HG03175 (cell line): ENCODE data around the gene ECHDC3.
A peak's percentile ranks its signal among the peaks of the same experiment; 100 is the strongest.
"Not testable (repeated sequence)": the region's sequence is repeated elsewhere in the genome, so short reads cannot be mapped to it uniquely, and the experiment has no call there.

ENCODE experiments used
- ATAC-seq: cut with Tn5 transposase; IDR thresholded peaks from one replicate; pipeline ENCODE4 v1.9.1; 2021; ENCODE audit warnings: mild to moderate bottlenecking, moderate library complexity; ENCODE audit not compliant: unreplicated experiment

Gene ECHDC3, protein sequence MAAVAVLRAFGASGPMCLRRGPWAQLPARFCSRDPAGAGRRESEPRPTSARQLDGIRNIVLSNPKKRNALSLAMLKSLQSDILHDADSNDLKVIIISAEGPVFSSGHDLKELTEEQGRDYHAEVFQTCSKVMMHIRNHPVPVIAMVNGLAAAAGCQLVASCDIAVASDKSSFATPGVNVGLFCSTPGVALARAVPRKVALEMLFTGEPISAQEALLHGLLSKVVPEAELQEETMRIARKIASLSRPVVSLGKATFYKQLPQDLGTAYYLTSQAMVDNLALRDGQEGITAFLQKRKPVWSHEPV

DNA sequence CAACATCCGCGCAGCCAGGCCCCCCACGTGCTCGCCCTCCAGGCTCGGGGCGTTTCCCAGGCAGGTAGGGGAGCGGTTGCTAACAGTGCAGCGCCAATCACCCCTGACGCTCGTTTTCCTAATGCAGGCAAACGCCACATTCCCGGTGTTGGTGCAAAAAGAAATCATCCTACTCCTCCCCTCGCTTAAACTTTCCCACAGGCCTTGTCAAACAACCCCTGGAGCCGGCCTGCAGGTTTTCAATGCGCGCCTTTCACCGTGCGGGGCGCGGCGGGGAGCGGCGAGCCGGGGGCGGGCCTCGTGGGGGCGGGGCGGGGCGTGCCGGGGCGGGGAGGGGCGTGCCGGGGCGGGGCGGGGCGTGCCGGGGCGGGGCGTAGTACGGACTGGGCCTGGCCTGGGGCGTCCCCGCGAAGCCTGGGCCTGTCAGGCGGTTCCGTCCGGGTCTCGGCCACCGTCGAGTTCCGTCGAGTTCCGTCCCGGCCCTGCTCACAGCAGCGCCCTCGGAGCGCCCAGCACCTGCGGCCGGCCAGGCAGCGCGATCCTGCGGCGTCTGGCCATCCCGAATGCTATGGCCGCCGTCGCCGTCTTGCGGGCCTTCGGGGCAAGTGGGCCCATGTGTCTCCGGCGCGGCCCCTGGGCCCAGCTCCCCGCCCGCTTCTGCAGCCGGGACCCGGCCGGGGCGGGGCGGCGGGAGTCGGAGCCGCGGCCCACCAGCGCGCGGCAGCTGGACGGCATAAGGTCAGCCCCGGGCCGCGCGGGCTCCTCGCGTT lies at the start of gene ECHDC3:
TSS of gene ECHDC3 (plus strand) at position 374 of the 770 bp plus-strand sequence. CDS start at position 569, 195 bp downstream.
- peak; percentile 72 for ATAC-seq

DNA sequence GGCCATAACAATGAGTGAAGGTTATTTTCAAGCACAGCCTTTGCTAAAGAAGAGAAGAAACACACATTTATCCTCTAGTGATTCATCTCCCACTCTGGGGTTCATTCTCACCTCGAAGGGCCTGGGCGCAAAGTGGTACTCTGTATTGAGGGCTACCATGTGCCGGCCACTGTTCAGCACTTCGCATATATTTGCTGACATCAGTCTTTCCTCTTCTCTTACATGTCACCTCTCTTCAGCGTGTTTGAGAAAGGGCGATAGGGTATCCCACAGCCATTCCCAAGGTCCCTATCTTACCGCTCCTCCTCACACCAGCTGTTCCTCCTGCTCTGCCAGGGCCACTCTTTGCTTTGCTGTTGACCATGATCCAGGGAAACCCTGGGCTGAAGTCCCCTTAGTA lies 48.8 kb upstream of the ECHDC3 start:
- no peak for ATAC-seq

DNA sequence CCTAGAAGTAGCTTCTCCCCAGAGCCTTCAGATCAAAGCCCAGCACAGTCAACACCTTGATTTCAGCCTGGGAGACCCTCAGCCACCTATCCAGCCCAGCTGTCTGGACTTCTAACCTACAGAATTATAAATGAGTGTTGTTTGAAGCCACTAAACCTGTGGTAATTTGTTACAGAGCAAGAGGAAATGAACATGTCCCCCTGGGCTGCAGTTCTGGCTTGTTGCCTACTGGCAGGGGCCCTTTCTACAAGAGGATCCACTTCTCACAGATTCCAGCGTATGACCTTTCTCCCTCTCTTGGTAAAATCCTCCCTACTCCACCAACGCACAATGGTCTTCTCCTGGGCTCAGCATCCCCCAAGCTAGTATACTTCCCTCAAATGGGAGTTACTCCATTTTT lies 46.4 kb upstream of the ECHDC3 start:
- ATAC-seq: no peak

DNA sequence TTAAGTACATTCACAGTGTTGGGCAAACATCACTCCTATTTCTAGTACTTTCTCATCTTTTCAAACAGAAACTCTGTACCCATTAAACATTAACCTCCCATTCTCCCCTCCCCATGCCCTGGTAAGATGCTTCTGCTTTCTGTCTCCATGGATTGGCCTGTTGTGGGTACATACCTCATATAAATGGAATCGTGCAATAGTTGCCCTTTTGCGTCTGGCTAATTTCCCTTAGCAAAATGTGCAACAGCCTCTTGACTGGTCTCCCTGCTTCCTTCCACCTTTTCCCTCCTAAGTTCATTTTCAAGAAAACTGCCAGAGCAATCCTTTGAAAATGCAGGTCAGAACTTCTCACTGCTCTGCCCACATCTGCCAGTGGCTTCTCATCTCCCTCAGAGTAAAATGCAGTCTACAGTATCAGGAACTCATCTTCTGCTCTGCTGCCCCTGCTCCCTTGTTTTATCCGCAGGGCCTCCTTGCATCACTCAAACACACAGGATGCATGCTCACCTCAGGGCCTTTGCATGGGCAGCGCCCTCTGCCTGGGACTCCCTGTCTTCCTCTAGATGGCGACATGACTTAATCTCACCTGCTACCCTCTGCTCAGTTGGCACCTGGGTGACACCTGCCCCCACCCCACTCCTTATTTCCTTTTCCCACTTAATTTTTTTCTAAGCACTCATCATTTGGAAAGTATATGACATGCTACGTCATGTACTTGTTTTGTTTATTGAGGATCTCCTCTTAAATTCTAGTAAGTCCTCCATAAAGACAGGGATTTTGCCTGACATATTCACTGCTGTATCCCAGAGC lies 44.3 kb upstream of the ECHDC3 start:
- peak; percentile 58 for ATAC-seq

DNA sequence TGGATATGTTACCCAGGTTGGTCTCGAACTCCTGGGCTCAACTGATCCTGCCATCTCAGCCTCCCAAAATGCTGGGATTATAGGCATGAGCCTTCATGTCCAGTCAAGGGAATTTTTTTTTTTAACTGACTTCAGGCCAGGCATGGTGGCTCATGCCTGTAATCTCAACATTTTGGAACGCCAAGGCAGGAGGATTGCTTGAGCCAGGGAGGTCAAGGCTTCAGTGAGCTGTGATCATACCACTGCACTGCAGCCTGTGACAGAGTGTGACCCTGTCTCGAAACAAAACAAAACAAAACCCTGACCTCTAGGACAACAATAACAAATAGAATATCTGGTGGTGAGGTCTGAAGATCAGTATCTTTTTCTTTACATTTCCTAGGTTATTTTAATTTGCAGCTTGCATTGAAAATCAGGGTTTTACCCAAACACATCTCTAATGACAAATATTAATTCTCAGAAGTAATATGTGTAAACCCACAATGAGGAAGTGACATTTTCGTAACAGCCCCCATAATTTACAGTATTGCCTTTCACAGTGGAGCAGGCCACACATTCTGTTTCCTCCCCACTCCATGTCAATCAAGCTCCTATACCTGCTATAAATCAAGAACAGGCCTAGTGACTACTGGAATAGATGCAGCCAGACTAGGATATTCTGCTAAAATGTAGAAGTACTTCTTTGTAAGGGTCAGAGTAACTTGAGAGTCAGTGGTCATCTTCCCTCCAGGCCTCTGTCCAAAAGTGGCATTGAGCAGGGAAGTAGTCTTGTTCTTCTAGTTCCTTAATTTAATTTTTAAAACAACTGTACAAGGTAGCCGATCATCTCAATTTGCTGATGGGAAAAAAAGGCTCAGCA lies 43.3 kb upstream of the ECHDC3 start:
- peak; percentile 74 for ATAC-seq

DNA sequence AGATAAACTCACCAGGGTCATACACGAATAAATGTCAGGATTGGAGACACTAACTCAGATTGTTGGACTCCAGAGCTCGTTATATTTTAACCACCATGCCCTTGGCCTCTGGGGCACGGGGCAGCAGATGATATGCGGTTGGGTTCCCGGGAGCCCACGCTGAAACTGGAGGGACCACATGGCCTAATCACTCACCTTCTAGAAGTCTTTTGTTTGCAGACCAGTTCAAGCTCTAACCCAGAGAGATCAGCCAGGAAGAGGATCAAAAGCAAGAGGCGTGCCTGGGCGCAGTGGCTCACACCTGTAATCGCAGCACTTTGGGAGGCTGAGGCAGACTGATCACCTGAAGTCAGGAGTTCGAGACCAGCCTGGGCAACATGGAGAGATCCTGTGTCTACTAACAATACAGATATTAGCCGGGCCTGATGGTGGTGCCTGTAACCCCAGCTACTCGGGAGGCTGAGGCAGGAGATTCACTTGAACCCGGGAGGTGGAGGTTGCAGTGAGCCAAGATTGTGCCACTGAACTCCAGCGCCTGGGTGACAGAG lies 42.6 kb upstream of the ECHDC3 start:
- no peak for ATAC-seq

DNA sequence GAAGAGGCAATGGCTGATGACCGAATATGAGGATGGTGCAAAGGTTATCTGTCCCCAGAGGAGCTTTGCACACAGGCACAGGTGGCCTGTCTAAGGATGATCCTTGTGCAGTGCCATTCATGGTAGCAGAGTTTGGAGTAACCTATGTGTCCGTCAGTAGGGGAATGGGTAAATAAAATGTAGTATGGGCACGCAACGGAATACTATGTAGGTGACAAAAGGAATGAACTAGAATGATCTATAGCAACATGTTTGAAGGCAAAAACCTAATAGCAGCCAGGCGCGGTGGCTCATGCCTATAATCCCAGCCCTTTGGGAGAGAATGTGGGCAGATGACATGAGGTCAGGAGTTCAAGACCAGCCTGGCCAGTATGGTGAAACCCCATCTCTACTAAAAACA lies 41.6 kb upstream of the ECHDC3 start:
- ATAC-seq: no peak

DNA sequence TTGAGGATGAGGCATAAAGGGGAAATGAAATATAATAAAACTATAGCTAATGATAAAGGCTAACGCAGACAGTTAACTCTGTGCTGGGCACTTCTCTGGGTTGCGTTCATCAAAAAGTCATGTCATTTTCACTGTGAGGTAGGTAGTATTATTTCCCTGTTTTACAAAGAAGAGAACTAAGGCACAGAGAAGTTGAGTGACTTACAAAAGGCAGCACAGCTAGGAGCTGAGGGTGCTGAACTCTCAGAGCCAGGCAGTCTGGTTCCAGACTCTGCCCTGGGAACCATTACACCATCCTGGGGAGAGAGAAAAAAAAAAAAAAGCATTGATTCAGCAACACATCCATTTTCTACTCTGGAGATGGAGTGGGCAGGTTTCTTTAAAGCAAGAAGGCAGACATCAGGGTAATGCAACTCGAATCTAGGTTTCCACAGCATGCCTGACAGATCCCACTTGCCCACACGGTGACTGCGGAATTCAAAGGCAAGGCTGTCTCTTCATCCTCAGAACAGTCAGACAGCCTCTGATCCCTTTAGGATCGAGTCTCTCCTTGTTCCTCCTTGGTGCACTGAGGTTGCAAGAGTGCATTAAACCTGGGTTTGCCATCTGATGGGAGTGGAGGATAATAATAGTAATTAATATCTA lies 40.6 kb upstream of the ECHDC3 start:
- no peak for ATAC-seq

DNA sequence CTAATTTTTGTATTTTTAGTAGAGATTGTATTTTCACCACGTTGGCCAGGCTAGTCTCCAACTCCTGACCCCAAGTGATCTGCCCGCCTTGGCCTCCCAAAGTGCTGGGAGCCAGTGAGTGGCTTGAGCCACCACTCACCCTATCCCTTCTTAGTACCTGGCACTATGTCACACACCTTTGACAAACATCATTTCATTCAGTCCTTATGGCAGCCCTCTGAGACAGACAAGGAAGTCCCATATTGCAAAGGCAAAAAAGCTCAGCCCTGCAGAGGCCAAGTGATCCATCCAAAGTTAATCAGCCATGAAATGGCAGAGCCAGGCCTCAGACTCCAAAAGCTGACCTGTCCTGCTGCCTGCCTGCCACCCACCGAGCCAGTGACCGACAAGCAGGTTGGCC lies 39.9 kb upstream of the ECHDC3 start:
- no peak for ATAC-seq

DNA sequence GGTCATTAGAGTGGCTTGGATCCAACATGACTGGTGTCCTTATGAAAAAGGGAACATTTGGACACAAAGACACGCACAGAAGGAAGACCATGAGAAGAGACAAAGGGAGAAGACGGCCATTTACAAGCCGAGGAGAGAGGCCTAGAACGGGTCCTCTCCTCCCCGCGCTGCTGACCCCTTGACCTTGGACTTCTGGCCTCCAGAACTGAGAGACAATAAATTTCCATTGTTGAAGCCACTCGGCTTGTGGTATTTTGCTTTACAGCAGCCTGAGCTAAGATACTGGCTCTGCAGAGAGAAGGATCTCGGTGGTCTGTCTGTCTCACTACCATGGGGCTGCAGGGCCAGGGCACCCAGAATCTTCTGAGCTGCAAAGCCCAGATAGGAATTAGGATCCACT lies 38.1 kb upstream of the ECHDC3 start:
- no peak for ATAC-seq

DNA sequence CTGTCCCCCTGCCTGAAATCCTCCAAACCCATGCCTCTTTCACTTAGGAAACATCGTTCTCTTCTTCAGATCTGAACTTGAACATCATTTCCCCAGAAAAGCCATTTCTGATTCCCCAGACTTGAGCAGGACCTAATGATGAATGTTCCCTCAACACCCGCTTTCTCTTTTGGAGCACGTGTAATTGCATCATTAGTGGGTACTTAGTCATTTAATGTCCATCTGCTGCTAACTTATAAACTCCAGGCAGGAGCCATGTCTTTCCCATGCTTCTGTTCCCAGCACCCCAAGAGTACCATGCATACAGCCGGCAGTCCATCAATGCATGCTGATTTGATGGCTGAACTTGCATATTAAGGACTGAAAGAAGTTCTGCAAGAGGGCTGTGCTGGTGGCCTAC lies 36.5 kb upstream of the ECHDC3 start:
- no peak for ATAC-seq

DNA sequence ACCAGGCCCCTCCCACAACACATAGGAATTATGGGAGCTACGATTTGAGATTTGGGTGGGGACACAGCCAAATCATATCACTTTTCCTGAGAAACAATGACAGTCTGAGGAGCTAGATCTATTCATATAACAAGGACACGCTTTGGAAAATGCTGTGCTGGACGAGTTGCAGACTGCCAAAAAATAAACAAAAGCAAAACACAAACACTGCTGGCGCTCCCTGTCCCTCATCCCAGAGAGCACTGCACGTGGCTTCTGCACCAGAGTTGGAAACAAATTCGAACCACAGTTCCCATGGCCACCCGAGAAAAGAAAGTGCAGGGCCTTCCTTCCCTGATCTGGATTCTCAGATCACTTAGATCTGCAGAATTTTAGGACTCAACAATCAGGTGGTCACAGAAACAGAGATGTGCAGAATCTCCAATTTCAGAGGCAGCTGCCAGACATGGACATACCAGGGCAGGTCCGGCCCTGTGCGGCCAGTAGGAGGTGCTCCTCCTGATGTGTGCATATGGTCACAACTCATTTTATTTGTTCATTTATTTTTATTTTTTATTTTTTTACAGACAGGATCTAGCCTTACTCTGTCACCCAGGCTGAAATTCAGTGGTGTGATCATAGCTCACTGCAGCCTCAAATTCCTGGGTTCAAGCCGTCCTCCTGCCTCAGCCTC lies 35.2 kb upstream of the ECHDC3 start:
- ATAC-seq: no peak

DNA sequence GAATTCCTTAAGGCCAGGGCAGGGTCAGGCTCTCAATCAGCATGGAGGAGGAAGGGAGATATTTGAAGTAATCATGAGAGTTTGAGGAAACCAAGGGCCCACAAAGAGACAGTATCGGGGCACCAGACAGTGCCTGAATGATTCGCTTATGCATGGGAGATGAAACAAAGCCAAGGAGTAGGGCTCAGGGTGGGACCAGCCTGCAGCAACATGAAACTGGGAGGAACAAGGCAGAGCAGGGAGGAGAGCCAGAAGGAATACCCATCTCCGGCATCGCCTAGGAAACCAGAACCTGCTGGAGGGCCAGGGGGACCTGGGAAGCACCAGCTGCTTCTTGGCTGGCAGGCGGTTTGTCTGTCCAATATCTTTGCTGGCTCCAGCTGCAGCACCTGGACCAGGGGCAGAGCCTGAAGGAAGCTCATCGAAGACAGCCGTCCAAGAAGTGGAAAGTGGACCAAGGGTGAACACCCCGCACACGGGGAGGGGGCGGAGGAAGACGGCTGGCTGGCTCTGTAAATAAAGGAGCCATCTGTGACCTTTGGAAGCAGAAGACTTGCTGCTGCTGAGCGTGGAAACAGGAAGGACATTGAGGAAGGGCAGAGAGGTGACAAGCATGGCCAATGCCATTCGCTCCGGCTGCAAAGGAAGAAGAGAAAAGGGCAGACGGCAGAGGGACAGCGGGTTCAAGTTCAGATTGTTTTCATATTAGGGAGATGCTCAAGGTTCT lies 34.4 kb upstream of the ECHDC3 start:
- no peak for ATAC-seq

DNA sequence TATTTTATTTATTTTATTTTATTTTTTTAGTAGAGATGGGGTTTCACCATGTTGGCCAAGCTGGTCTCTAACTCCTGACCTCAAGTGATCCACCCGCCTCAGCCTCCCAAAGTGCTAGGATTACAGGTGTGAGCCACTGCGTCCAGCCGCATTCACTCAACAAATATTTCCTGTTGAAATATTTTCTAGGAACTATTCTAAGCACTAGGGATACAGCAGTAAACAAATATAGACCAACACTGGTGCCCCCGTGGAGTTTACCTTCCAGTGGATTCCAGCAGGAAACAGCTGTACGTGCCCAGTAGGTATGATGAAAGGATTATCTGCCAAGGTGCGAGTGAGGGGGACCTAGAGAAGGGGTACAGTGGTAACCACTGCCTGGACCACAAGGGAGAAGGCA lies 33.4 kb upstream of the ECHDC3 start:
- ATAC-seq: not testable (repeated sequence)

DNA sequence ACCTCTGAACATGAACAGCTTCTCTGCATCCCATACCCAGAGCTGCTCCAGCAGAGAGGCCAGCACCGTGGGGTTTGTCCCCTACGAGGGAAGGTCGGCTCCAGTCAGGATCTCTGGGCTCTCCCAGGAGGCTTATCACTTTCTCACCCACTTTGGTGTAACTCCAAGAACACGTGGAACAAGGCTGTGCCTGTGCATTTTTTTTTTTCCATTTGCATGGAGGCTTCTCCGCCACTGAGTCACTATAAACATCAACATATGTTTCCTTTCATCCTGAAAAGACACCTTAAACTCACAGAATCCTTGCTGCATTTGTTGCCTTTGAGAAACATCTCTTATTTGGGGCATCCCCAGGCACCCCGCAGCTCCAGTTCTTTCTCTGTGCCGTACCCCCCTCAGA lies 29.4 kb upstream of the ECHDC3 start:
- ATAC-seq: no peak

DNA sequence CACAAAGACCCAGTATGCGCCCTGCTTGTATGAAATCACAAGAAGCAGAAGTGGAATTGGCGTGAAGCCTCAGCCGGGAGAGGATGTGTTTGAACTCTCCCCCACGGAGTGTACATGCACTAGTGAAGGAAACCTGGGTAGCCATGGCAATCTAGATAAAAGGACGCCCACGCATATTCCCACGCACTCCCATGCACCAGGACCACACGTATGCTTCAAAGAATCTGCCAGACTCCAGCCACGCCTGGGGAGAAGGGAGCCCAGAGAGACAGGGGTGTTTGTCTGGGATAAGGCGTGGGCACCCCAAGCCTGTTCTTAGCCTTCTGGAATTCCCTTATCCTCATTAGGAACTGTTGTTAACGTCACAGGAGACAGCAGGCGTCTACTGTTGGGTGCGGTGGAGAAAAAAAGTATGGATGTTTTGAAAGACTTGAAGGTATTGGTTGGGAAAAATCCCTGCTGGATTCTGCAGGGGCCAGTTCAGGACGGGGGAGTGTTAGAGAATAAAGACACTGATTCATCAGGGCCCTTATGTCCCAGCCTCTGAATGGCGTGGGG lies 28.9 kb upstream of the ECHDC3 start:
- no peak for ATAC-seq

DNA sequence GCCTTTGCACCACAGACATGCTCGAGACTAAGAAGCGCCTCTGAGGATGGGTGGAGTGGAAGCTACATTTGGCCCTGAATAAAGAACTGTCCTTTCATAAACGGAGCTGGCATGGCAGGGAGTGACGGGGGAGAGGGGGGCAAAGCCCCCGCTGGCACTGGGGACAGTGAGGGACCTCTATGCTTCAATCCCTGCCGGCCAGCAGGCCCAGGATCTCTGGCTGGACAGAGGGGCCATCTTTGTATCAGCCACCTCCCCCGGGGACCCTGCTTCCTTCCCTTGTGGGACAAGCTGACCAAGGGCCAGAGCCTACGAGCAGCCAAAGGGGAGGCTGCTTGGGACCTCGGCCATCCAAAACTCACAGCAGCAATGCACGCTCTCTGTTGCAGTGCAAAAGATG lies 28.2 kb upstream of the ECHDC3 start:
- no peak for ATAC-seq

DNA sequence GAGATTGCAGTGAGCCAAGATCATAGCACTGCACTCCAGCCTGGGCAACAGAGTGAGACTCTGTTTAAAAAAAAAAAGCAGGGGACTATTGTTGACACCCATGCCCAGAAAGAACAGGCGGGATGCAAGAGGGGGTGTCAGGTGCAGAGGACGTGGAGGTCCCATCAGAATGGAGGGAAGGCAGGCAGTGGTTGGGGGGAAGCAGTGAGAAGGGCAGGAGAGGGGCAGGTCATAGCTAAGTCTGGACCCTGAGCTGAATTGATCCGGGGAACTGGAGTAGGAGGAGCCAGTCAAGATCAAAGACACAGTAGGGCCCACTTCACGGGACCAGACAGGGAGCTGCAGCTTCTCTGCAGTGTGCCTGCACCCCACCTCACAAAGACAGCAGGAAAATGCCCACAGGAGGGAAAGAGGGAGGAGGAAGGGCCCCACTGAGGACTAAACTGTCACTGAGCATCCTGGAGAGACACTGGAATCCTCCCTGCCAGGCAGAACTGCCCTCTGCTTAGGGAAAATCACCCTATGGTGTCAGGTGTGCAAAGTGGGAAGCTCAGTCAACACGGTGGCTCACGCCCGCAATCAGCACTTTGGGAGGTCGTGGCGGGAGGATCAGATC lies 27.3 kb upstream of the ECHDC3 start:
- ATAC-seq: no peak
